Measurements from ENCODE around the gene FGF7.
"Not testable (repeated sequence)": the region's sequence is repeated elsewhere in the genome, so short reads cannot be mapped to it uniquely, and the experiment has no call there.

The FGF7 gene

GRCh38 chr15:49423021-49423420, at the start of gene FGF7:
FGF7 (plus strand) TSS chr15:49423242; CDS start chr15:49424298, 1,056 bp downstream.
- no peak for DNase-seq

- no peak for DNase-seq
Measured at GRCh38 chr15:49379996-49380395, 43.0 kb upstream of the FGF7 start.

GRCh38 chr15:49380912-49381311, 42.1 kb upstream of the FGF7 start:
- no peak for DNase-seq

GRCh38 chr15:49382394-49382793, 40.6 kb upstream of the FGF7 start:
- DNase-seq: no peak

- no peak for DNase-seq
Measured at GRCh38 chr15:49383266-49383665, 39.8 kb upstream of the FGF7 start.

- DNase-seq: no peak
Measured at GRCh38 chr15:49387471-49387870, 35.6 kb upstream of the FGF7 start.

GRCh38 chr15:49402515-49403296, 20.3 kb upstream of the FGF7 start:
- DNase-seq: not testable (repeated sequence)

- no peak for DNase-seq
Measured at GRCh38 chr15:49406352-49407118, 16.5 kb upstream of the FGF7 start.

GRCh38 chr15:49410641-49411040, 12.4 kb upstream of the FGF7 start:
- DNase-seq: no peak

GRCh38 chr15:49412797-49413196, 10.2 kb upstream of the FGF7 start:
- no peak for DNase-seq

GRCh38 chr15:49415149-49415548, 7.9 kb upstream of the FGF7 start:
- DNase-seq: no peak

- no peak for DNase-seq
Measured at GRCh38 chr15:49415638-49416037, 7.4 kb upstream of the FGF7 start.

- DNase-seq: no peak
Measured at GRCh38 chr15:49418811-49419210, 4.2 kb upstream of the FGF7 start.

- peak; percentile 47 for DNase-seq
Measured at GRCh38 chr15:49421991-49422390, 1.1 kb upstream of the FGF7 start.

- DNase-seq: no peak
Measured at GRCh38 chr15:49423901-49424550, 984 bp downstream of the FGF7 start.

- no peak for DNase-seq
Measured at GRCh38 chr15:49424954-49425353, 1.9 kb downstream of the FGF7 start.

GRCh38 chr15:49427372-49427771, 4.3 kb downstream of the FGF7 start:
- no peak for DNase-seq

- DNase-seq: no peak
Measured at GRCh38 chr15:49428409-49429095, 5.5 kb downstream of the FGF7 start.

GRCh38 chr15:49430046-49430445, 7.0 kb downstream of the FGF7 start:
- no peak for DNase-seq

GRCh38 chr15:49435174-49435573, 12.1 kb downstream of the FGF7 start:
- no peak for DNase-seq

GRCh38 chr15:49436751-49437150, 13.7 kb downstream of the FGF7 start:
- DNase-seq: no peak

GRCh38 chr15:49438962-49439631, 16.1 kb downstream of the FGF7 start:
- DNase-seq: no peak
